GM12873 (cell line): Measurements from ENCODE around the gene ITGB8.

Experiments
- TF ChIP-seq, protein P1 (sequence below): IDR thresholded peaks from 2 replicates; pipeline ENCODE4 v1.5.1; 2012; ENCODE audit warnings: low read depth, mild to moderate bottlenecking, moderate library complexity, low read length, control low read depth; ENCODE audit not compliant: insufficient read depth; ENCODE audit errors: missing control alignments

ITGB8 gene

DNA sequence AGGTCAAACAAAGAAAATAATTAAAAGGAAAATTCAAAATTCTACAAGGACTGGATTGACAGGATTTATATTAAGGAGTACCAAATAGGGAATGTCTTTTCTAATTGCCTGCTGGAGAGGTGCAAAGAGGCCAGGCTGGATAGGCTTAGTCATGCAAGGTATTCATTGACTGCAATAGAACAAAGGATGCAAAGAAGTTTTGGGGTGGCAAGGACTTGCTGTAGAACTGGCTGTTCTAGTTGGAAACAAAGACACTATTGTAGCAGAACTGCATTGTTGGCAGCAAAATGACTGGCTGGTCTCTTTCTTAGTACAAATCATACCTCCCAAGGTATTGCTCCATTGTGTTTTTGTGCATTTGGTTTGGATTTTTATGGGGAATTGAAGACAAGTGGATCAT, 10.1 kb downstream of the ITGB8 start:
- TF ChIP-seq, protein P1, sequence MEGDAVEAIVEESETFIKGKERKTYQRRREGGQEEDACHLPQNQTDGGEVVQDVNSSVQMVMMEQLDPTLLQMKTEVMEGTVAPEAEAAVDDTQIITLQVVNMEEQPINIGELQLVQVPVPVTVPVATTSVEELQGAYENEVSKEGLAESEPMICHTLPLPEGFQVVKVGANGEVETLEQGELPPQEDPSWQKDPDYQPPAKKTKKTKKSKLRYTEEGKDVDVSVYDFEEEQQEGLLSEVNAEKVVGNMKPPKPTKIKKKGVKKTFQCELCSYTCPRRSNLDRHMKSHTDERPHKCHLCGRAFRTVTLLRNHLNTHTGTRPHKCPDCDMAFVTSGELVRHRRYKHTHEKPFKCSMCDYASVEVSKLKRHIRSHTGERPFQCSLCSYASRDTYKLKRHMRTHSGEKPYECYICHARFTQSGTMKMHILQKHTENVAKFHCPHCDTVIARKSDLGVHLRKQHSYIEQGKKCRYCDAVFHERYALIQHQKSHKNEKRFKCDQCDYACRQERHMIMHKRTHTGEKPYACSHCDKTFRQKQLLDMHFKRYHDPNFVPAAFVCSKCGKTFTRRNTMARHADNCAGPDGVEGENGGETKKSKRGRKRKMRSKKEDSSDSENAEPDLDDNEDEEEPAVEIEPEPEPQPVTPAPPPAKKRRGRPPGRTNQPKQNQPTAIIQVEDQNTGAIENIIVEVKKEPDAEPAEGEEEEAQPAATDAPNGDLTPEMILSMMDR = no peak

DNA sequence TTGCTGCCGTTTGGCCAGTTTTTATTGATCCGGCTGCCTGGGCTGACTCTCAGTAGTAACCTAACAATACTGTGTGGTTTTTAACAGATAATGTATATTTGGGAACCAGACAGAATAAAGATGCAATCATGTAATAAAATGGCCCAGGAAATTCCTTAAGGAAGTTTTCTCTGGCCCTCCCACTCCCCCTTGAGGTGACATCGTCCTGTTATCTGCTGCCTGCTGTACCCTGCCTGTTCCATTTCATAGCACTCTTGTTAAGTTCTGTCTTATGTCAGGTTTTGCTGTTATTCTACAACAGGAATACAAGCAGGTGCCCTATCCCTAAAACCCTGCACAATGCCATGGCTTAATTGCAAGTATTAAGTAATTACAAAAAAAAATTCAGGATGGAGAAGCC, 12.5 kb downstream of the ITGB8 start:
- TF ChIP-seq, protein P1 = no peak

DNA sequence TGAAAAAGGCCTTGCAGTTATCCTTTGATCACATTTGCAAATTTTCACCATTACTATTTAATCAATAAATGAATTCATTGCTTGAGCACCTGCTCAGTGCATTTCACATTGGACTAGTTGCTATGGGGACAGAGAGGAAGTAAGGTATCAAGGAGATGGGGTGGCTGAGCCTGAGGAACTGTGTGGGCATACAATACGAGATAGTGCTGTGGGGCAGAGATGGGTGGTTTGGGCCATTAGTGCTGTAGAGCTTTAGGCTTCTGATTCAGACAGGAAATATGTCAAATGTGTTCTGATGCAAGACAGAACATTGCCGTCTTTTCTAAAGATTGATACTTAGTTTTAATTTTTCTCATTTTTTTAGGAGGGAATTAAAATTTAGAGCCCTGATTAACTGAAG, 13.2 kb downstream of the ITGB8 start:
- TF ChIP-seq, protein P1 = no peak

DNA sequence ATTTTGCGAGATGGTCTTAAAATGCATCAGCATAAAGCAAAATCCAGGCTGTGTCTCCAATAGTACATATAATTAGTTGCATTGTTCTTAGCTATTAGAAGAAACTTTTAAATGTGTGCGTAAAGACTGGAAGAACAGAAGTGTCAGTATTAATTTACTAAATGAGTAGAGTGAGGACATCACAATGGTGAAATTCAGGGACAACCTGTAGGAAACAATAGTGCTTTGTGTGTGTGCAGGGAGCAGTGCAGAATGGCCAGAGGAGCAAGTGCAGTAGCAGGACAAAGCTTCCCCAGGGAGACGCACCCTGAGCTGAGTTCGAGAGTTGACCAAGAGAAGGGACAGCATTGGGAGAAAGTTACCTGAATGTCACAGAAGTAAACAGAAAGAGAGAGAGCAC, 13.7 kb downstream of the ITGB8 start:
- TF ChIP-seq, protein P1 = no peak

DNA sequence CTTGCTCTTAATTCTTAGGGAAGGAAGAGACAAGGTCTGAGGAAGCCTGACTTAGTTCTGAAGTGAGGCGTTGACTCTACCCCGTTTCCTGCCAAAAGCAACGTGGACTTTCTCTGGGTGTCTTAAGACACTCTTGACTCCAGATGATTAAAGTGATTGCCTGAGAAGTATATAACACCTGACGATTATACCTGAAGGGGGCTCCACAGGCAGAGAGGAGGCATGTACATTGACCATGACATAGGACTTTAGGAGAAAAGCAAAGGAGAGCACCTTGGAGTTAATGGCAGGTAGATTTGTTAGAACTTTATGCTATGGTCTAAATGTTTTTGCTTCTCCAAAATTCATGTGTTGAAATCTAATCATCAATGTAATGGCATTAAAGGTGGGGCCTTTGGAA, 15.9 kb downstream of the ITGB8 start:
- TF ChIP-seq, protein P1 = no peak

DNA sequence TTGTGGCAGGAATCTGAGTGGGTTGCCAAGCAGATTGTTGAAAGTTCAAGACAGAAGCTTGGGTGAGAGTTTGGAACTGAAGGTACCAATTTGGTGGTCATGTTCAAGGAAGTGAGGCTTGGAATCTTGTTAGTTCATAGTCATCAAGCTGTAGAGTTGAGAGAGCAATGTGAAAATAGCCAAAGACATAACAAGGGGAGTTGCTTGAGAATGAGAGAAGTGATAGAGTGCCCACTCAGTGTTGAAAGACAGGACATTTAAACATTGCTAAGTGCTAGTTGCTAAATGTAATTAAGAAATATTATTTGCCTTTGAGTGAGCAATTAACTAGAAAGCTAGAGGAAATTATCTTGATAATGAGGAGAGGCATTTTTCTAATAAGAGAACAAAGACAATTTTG, 17.0 kb downstream of the ITGB8 start:
- TF ChIP-seq, protein P1 = no peak

DNA sequence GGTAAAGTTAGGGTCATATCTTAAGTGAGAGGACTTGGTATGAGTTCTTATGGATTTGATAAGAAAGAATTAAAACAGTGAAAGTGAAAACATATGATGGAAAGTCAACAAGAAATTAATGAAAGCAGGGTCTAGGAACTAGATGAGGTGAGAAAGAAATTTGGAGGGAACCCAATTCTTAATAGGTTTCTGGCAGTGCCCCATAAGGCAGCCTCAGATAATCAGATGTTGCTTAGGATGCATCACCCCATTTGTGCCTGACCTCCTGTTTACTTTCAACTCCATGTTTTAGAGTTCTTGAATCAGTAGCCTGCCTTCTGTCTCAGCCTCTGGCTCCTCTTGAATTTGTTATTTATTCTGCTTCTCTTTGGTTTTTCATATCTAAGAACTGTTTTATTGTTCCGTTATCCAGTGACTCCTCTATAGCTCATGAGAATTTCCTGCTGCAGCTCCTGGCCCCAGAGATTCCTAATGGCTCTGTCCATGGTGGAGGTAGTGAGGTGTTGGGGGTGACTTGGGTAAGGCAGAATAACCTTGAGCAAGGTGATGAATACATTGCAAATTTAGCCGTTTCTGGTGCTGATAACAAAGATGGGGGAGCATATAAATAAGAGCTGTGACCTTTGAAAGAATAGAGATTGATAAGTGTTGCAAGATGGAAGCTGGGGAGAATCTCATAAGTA, 17.6 kb downstream of the ITGB8 start:
- TF ChIP-seq, protein P1 = no peak
